Astrocyte (in vitro differentiated cells and primary cell): ENCODE data around the gene MICAL1. TPM values are rescaled to one million over a fixed set of nuclear protein-coding genes. Genes with fewer than 3 reads are reported as not detected.

ENCODE experiments used
- DNase-seq: peaks from one replicate; pipeline ENCODE4 v3.0.0-alpha.2; 2010; ENCODE audit warnings: low read depth
- FAIRE-seq: peaks from 2 replicates; lab custom pipeline; 2011; peaks lifted over from hg19 to GRCh38; lab: Jason Lieb, UNC
- H2AFZ ChIP-seq: 2 replicates; pipeline ENCODE4 v1.6.0; 2012; ENCODE audit warnings: low read depth, low read length, inconsistent platforms
- H3K27ac ChIP-seq: 2 replicates; pipeline ENCODE4 v1.5.1; 2011; ENCODE audit warnings: low read depth, low read length, inconsistent platforms
- H3K27me3 ChIP-seq: 2 replicates; pipeline ENCODE4 v1.6.0; 2011; ENCODE audit warnings: low read length, inconsistent platforms; ENCODE audit not compliant: insufficient read depth
- H3K36me3 ChIP-seq: 2 replicates; pipeline ENCODE4 v1.5.1; 2011; ENCODE audit warnings: low read length, inconsistent platforms; ENCODE audit not compliant: insufficient read depth
- H3K4me1 ChIP-seq: 2 replicates; pipeline ENCODE4 v1.5.1; 2011; ENCODE audit warnings: low read length, inconsistent platforms; ENCODE audit not compliant: insufficient read depth
- H3K4me2 ChIP-seq: 2 replicates; pipeline ENCODE4 v1.6.0; 2012; ENCODE audit warnings: low read length, inconsistent platforms
- H3K4me3 ChIP-seq: 2 replicates; pipeline ENCODE4 v1.5.1; 2011; ENCODE audit warnings: low read depth, mild to moderate bottlenecking, low read length, inconsistent platforms; ENCODE audit not compliant: insufficient read depth
- H3K79me2 ChIP-seq: 2 replicates; pipeline ENCODE4 v1.6.0; 2012; ENCODE audit warnings: mild to moderate bottlenecking, low read length, inconsistent platforms; ENCODE audit not compliant: insufficient read depth
- H3K9ac ChIP-seq: 2 replicates; pipeline ENCODE4 v1.6.0; 2012; ENCODE audit warnings: mild to moderate bottlenecking, low read length, inconsistent platforms
- H3K9me3 ChIP-seq: 2 replicates; pipeline ENCODE4 v1.5.1; 2012; ENCODE audit warnings: low read depth, mild to moderate bottlenecking, low read length, inconsistent platforms; ENCODE audit not compliant: insufficient read depth
- H4K20me1 ChIP-seq: 2 replicates; pipeline ENCODE4 v1.6.0; 2012; ENCODE audit warnings: low read length, inconsistent platforms; ENCODE audit not compliant: insufficient read depth
- H3K27ac Mint-ChIP-seq: one replicate; pipeline ENCODE4 v1.8.0; 2021; ENCODE audit warnings: mild to moderate bottlenecking, mixed read lengths; ENCODE audit not compliant: unreplicated experiment
- H3K27me3 Mint-ChIP-seq: one replicate; pipeline ENCODE4 v1.8.0; 2021; ENCODE audit warnings: low read depth, mixed read lengths; ENCODE audit not compliant: unreplicated experiment
- H3K36me3 Mint-ChIP-seq: one replicate; pipeline ENCODE4 v1.8.0; 2021; ENCODE audit warnings: low read depth, mixed read lengths; ENCODE audit not compliant: unreplicated experiment
- H3K4me1 Mint-ChIP-seq: one replicate; pipeline ENCODE4 v1.8.0; 2021; ENCODE audit warnings: low read depth, mixed read lengths; ENCODE audit not compliant: unreplicated experiment
- H3K4me3 Mint-ChIP-seq: one replicate; pipeline ENCODE4 v1.8.0; 2021; ENCODE audit warnings: mild to moderate bottlenecking, moderate library complexity, mixed read lengths; ENCODE audit not compliant: unreplicated experiment
- H3K9me3 Mint-ChIP-seq: one replicate; pipeline ENCODE4 v1.8.0; 2021; ENCODE audit warnings: mild to moderate bottlenecking, mixed read lengths; ENCODE audit not compliant: unreplicated experiment
- EZH2 ChIP-seq: IDR thresholded peaks from 2 replicates; pipeline ENCODE4 v1.6.1; 2012; ENCODE audit warnings: mild to moderate bottlenecking, low read length, inconsistent platforms; ENCODE audit not compliant: insufficient read depth
- total RNA-seq: library from RNA; stranded (reverse); gene quantifications from 2 replicates; pipeline ENCODE4 v1.2.1, GENCODE V29; 2021
- TF ChIP-seq, protein P1 (sequence below): IDR thresholded peaks from 2 replicates; pipeline ENCODE4 v1.5.1; 2011; ENCODE audit warnings: low read depth, mild to moderate bottlenecking, inconsistent platforms, low read length, moderate library complexity; ENCODE audit not compliant: insufficient read depth

Gene MICAL1
- total RNA-seq, 1 donor from 2014 or later = 57.2 TPM

DNA sequence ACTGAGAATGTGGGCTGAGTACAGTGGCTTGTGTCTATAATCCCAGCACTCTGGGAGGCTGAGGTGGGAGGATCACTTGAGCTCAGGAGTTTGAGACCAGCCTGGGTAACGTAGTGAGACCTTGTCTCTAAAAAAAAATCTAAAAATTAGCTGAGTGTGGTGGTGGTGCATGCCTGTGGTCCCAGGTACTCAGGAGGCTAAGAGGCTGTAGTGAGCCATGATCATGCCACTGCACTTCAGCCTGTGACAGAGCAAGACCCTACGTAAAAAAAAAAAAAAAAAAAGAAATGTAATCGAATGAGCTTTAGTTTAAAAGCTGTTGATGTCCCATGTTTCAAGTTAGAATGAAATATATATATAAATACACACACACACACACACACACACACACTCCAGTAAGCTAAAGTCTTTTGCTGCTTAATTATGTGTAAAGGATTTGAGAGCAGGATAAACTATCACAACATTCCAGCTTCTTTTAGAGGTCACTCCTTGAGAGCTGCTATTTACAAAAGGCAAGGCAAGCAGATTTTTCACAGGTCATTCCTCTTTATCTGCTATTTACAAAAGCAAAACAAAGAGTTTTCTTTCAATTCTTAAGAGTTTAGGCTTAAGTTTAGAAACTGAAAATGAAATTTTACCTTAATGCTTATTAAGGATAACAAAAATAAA, 4.7 kb upstream of the MICAL1 start:
- no peak overlapping the region for H2AFZ ChIP-seq
- H3K4me1 ChIP-seq = peaks cover 13% of the 10 kb centered on the region
- Mint-ChIP-seq H3K9me3 (no peaks in the 10 kb centered on the region), H3K36me3 (peaks cover 12% of the 10 kb centered on the region), H3K4me1 (peaks cover 3% of the 10 kb centered on the region), H3K27me3 (no peaks in the 10 kb centered on the region), H3K27ac (no peak overlapping the region), H3K4me3 (no peak overlapping the region)
- FAIRE-seq (no peak), DNase-seq (no peak)
- no peak overlapping the region for H3K9ac ChIP-seq
- H3K79me2 ChIP-seq = peaks cover 1% of the 10 kb centered on the region
- H4K20me1 ChIP-seq = peaks cover 3% of the 10 kb centered on the region
- no peak overlapping the region for H3K4me2 ChIP-seq
- TF ChIP-seq, protein P1, sequence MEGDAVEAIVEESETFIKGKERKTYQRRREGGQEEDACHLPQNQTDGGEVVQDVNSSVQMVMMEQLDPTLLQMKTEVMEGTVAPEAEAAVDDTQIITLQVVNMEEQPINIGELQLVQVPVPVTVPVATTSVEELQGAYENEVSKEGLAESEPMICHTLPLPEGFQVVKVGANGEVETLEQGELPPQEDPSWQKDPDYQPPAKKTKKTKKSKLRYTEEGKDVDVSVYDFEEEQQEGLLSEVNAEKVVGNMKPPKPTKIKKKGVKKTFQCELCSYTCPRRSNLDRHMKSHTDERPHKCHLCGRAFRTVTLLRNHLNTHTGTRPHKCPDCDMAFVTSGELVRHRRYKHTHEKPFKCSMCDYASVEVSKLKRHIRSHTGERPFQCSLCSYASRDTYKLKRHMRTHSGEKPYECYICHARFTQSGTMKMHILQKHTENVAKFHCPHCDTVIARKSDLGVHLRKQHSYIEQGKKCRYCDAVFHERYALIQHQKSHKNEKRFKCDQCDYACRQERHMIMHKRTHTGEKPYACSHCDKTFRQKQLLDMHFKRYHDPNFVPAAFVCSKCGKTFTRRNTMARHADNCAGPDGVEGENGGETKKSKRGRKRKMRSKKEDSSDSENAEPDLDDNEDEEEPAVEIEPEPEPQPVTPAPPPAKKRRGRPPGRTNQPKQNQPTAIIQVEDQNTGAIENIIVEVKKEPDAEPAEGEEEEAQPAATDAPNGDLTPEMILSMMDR = no peak
- no peak for TF ChIP-seq EZH2
- H3K9me3 ChIP-seq = no peaks in the 10 kb centered on the region
- no peaks in the 10 kb centered on the region for H3K27me3 ChIP-seq
- H3K27ac ChIP-seq = no peak overlapping the region
- H3K36me3 ChIP-seq = peaks cover 8% of the 10 kb centered on the region
- H3K4me3 ChIP-seq = no peak overlapping the region

DNA sequence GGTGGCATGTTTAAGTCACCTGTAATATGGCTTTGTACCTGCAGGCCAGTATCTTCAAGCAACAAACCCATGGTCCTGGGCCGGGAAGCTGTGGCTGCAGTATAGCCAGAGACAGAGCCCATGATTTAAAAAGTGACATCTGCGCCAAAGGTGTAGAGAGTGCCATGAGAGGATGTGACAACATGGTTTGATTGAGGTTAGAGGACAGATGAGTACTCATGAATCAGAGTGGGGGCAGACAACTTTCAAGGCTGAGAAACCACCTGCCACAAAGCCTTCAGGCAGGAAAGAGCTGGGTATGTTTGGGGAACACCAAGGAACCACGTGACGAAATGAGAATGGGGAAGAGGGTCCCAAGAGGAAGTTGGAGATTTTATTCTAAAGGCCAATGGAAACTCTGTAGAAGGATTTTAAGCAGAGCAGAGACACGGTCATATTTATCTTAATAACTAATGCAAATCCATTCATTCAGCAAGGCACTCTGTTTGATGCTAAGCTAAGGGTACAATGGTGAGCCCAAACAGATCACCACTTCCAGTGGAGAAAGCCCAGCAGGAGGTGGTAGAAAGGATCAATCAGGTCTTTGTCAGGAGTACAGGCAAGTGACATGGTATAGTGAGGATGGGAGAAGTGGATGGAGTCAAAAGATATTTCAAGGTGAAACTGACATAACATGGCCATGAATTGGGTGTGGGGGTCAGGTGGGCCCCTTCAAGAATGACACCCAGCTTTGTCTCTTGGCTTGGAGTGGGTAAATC, 3.4 kb upstream of the MICAL1 start:
- no peak overlapping the region for H3K4me3 ChIP-seq
- peaks cover 7% of the 10 kb centered on the region for H4K20me1 ChIP-seq
- peaks cover 19% of the 10 kb centered on the region for H3K4me1 ChIP-seq
- FAIRE-seq (no peak), DNase-seq (no peak)
- H3K27me3 ChIP-seq = no peaks in the 10 kb centered on the region
- Mint-ChIP-seq H3K4me1 (peaks cover 3% of the 10 kb centered on the region), H3K27ac (no peak overlapping the region), H3K4me3 (no peak overlapping the region), H3K27me3 (no peaks in the 10 kb centered on the region), H3K9me3 (no peaks in the 10 kb centered on the region), H3K36me3 (peaks cover 10% of the 10 kb centered on the region)
- peaks cover 5% of the 10 kb centered on the region for H3K36me3 ChIP-seq
- H3K9ac ChIP-seq = no peak overlapping the region
- no peak overlapping the region for H2AFZ ChIP-seq
- TF ChIP-seq EZH2 = no peak
- TF ChIP-seq, protein P1 = no peak
- H3K9me3 ChIP-seq = no peaks in the 10 kb centered on the region
- H3K27ac ChIP-seq = no peak overlapping the region
- no peak overlapping the region for H3K4me2 ChIP-seq
- H3K79me2 ChIP-seq = peaks cover 14% of the 10 kb centered on the region
